Endothelial cell of umbilical vein (primary cell): Measurements from ENCODE around the gene VPS33B. TPM values are rescaled to one million over a fixed set of nuclear protein-coding genes. Genes with fewer than 3 reads are reported as not detected.

Experiments used
- BruUV-seq: library from RNA; stranded (reverse); fragments of 400-500 nt; replicated peaks from 2 replicates; lab custom pipeline; 2021; lab: Mats Ljungman, UMichigan
- CTCF ChIA-PET: fragments of 300-600, 350-600 bp; sonication (Branson Sonifier 250); formaldehyde crosslinking; loops from one replicate; lab custom pipeline; 2021; ENCODE audit warnings: antibody characterized with exemption, inconsistent platforms; lab: Charles Lee
- POLR2A ChIA-PET: fragments of 300-600, 350-600 bp; sonication (Branson Sonifier 250); formaldehyde crosslinking; loops from one replicate; lab custom pipeline; 2021; ENCODE audit warnings: antibody characterized with exemption, inconsistent platforms; lab: Charles Lee
- DNase-seq: peaks from one replicate; pipeline ENCODE4 v3.0.0-alpha.2; 2011; ENCODE audit warnings: low read depth, low spot score
- FAIRE-seq: peaks from 2 replicates; lab custom pipeline; 2011; peaks lifted over from hg19 to GRCh38; lab: Jason Lieb, UNC
- H2AFZ ChIP-seq: 2 replicates; pipeline ENCODE4 v1.6.0; 2012; ENCODE audit warnings: low read depth, low read length, control low read depth, inconsistent platforms
- H3K27ac ChIP-seq: 2 replicates; pipeline ENCODE4 v1.5.1; 2011; ENCODE audit warnings: low read depth, mild to moderate bottlenecking, control low read depth, low read length, moderate library complexity; ENCODE audit not compliant: insufficient read depth
- H3K27me3 ChIP-seq, 2 experiments: 2 replicates each; pipeline versions ENCODE4 v1.6.0 to v1.6.1; 2011; ENCODE audit warnings: low read length in 2 of 2, mixed read lengths in 1 of 2; ENCODE audit not compliant: control insufficient read depth in 2 of 2, insufficient read depth in 2 of 2
- H3K36me3 ChIP-seq, 2 experiments: 2 replicates in 1 of 2; 3 replicates in 1 of 2; pipeline ENCODE4 v1.5.1; 2011; ENCODE audit warnings: low read length in 2 of 2, mild to moderate bottlenecking in 1 of 2, moderate library complexity in 1 of 2; ENCODE audit not compliant: control insufficient read depth in 2 of 2, insufficient read depth in 2 of 2; ENCODE audit errors: extremely low read depth in 1 of 2
- H3K4me1 ChIP-seq: 3 replicates; pipeline ENCODE4 v1.5.1; 2011; ENCODE audit warnings: mild to moderate bottlenecking, low read length; ENCODE audit not compliant: control insufficient read depth, insufficient read depth; ENCODE audit errors: extremely low read depth
- H3K4me2 ChIP-seq: 2 replicates; pipeline ENCODE4 v1.6.1; 2011; ENCODE audit warnings: low read length, control low read depth, mixed read lengths; ENCODE audit not compliant: insufficient read depth
- H3K4me3 ChIP-seq, 3 experiments: fragments of 200-600 bp in 1 of 3; sonication (generic), shearing (Covaris generic) in 1 of 3; replicated peaks in 1 of 3; 2 replicates each; pipeline ENCODE4 v1.5.1; 2011 to 2016; ENCODE audit warnings: control low read depth in 3 of 3, low read length in 3 of 3, mild to moderate bottlenecking in 2 of 3, inconsistent platforms in 1 of 3, low read depth in 1 of 3, moderate library complexity in 1 of 3; ENCODE audit not compliant: insufficient read depth in 1 of 3
- H3K79me2 ChIP-seq: 2 replicates; pipeline ENCODE4 v1.6.0; 2012; ENCODE audit warnings: low read length, inconsistent platforms; ENCODE audit not compliant: control insufficient read depth, insufficient read depth
- H3K9ac ChIP-seq: replicated peaks from 2 replicates; pipeline ENCODE3; 2011; ENCODE audit warnings: low read length, control low read depth; ENCODE audit not compliant: insufficient read depth; ENCODE audit errors: extremely low read depth
- H3K9me1 ChIP-seq: replicated peaks from 3 replicates; pipeline ENCODE4 v1.6.0; 2011; ENCODE audit warnings: mild to moderate bottlenecking, low read length; ENCODE audit not compliant: control insufficient read depth, insufficient read depth; ENCODE audit errors: extremely low read depth
- H3K9me3 ChIP-seq: replicated peaks from 2 replicates; pipeline ENCODE4 v1.5.1; 2012; ENCODE audit warnings: low read length, inconsistent platforms; ENCODE audit not compliant: control insufficient read depth, insufficient read depth
- H4K20me1 ChIP-seq: replicated peaks from 2 replicates; pipeline ENCODE3; 2011; ENCODE audit warnings: mild to moderate bottlenecking, low read length; ENCODE audit not compliant: control insufficient read depth, insufficient read depth; ENCODE audit errors: extremely low read depth
- CTCF ChIP-seq, 2 donors: IDR thresholded peaks; 1 replicate in 1 of 2; 2 replicates in 1 of 2; pipeline ENCODE4 v1.5.1; 2011; ENCODE audit warnings: low read length in 2 of 2, mild to moderate bottlenecking in 2 of 2, moderate library complexity in 2 of 2, control low read depth in 1 of 2, inconsistent platforms in 1 of 2, low read depth in 1 of 2; ENCODE audit not compliant: insufficient read depth in 1 of 2; ENCODE audit errors: extremely low read depth in 1 of 2
- FOS ChIP-seq: IDR thresholded peaks from 2 replicates; pipeline ENCODE4 v1.6.1; 2011; ENCODE audit warnings: mild to moderate bottlenecking, low read length, moderate library complexity, borderline replicate concordance; ENCODE audit not compliant: insufficient read depth
- GATA2 ChIP-seq: IDR thresholded peaks from 2 replicates; pipeline ENCODE4 v1.7.0; 2011; ENCODE audit warnings: low read depth, mild to moderate bottlenecking, moderate library complexity, mixed read lengths, low read length; ENCODE audit not compliant: insufficient read length, insufficient read depth
- POLR2A ChIP-seq: IDR thresholded peaks from 2 replicates; pipeline ENCODE4 v1.6.1; 2012; ENCODE audit warnings: low read depth, mild to moderate bottlenecking, control low read depth, low read length
- dilution Hi-C: fragments of 300-500 bp; cut with MboI; formaldehyde crosslinking; loops from one replicate; pipeline ENCODE4 v1.15.0; 2019; ENCODE audit warnings: low sequenced_read_pairs; ENCODE audit not compliant: extremely low pct_ligation_motif_present
- intact Hi-C: fragments of 100-400 bp; cut with micrococcal nuclease; formaldehyde crosslinking; loops from one replicate; pipeline ENCODE4 v1.10.0; 2022
- polyA plus RNA-seq, 4 experiments: library from polyadenylated mRNA; depleted of rRNA in 3 of 4; stranded (reverse) in 3 of 4; unstranded in 1 of 4; fragments of >200 nt; gene quantifications; 2 replicates each; pipeline versions ENCODE4 v1.2.1 to v1.2.3, GENCODE V29; 2011 to 2012; ENCODE audit warnings: missing spikeins in 1 of 4
- total RNA-seq: library from RNA; stranded (reverse); gene quantifications from 2 replicates; pipeline ENCODE4 v1.2.3, GENCODE V29; 2021
- TF ChIP-seq, protein P1 (sequence below): IDR thresholded peaks from 2 replicates; pipeline ENCODE4 v1.6.1; 2011; ENCODE audit not compliant: insufficient read depth, insufficient read length

VPS33B gene
- total and polyA plus RNA-seq, 2 donors (not counting 3 experiments of a cell fraction or from before 2014, with no cell fraction given), result 11.8 to 14.2 TPM

- CTCF ChIA-PET, result interaction anchor here (1.5 to 1.8 kb wide), 2 partner anchors 26 to 248 kb away, joined by 7 to 10 read pairs; no protein-coding TSS in a partner anchor
Observed at GRCh38 chr15:91023720-91024119, 1.3 kb upstream of the VPS33B start.

More at GRCh38 chr15:91023720-91024119, 1.3 kb upstream of the VPS33B start:
- no peaks in the 10 kb centered on the region for H3K9me1 ChIP-seq
- no peaks in the 10 kb centered on the region for H3K36me3 ChIP-seq
- peaks cover 14% of the 10 kb centered on the region for H3K4me1 ChIP-seq
- no peaks in the 10 kb centered on the region for H4K20me1 ChIP-seq
- no TSS peak for BruUV-seq
- H3K9ac ChIP-seq, result no peak overlapping the region
- dilution Hi-C loops, result no loop called here
- no peak overlapping the region for H2AFZ ChIP-seq
- FAIRE-seq (no peak), DNase-seq (no peak)
- H3K79me2 ChIP-seq, result peaks cover 22% of the 10 kb centered on the region
- no peak overlapping the region for H3K4me2 ChIP-seq
- TF ChIP-seq CTCF (IDR thresholded peaks at IDR 0.05; ENCODE audit: extremely low read depth in 1 of 2, insufficient read depth in 1 of 2, low read depth in 1 of 2, low read length in 2 of 2), result no peak
- TF ChIP-seq, protein P1, sequence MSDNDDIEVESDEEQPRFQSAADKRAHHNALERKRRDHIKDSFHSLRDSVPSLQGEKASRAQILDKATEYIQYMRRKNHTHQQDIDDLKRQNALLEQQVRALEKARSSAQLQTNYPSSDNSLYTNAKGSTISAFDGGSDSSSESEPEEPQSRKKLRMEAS, result no peak
- no peak for TF ChIP-seq GATA2
- TF ChIP-seq FOS, result no peak
- no peak for TF ChIP-seq POLR2A
- H3K27me3 ChIP-seq, result no peaks in the 10 kb centered on the region
- intact Hi-C loops, result loop anchor here (2.0 kb wide), 1 partner anchor 67 kb away; no protein-coding TSS in a partner anchor
- POLR2A ChIA-PET, result no interaction called here
- no peak overlapping the region for H3K27ac ChIP-seq
- no peaks in the 10 kb centered on the region for H3K9me3 ChIP-seq
- no peak overlapping the region for H3K4me3 ChIP-seq
